Measurements from ENCODE around the gene SF3B1.

The SF3B1 gene

DNA sequence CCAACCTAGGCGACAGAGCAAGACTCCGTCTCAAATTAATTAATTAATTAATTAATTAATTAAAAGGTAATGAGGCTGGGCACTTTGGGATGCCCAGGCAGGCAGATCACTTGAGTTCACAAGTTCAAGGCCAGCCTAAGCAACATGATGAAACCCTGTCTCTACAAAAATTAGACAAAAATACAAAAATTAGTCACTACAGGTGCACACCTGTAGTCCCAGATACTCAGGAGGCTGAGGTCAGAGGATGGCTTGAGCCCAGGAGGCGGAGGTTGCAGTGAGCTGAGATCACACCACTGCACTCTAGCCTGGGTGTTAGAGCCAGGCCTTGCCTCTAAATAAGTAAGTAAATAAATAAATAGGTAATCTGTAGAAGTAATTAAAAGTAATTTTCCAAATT, 6.8 kb downstream of the SF3B1 start:
- Histone ChIP-seq H3K4me3 (ENCODE audit: low read length in 2 of 2) (no peak overlapping the region), H2AK5ac (ENCODE audit: low read depth, low read length) (no peak overlapping the region), H3K79me1 (ENCODE audit: low read depth, low read length) (peaks cover 3% of the 10 kb centered on the region), H3K9ac (ENCODE audit: low read depth, low read length, poor library complexity) (no peak overlapping the region), H3K18ac (ENCODE audit: low read length) (no peak overlapping the region), H3K36me3 (replicated peaks in 1 of 2; ENCODE audit: control insufficient read depth in 2 of 2, insufficient read depth in 2 of 2, low read length in 2 of 2) (peaks cover 13 to 75% of the 10 kb centered on the region in 2 donors), H2BK5ac (ENCODE audit: low read length) (no peak overlapping the region), H3K4me2 (ENCODE audit: insufficient read depth, low read length, poor library complexity, severe bottlenecking) (no peak overlapping the region), H3K4me1 (ENCODE audit: control insufficient read depth in 2 of 2, insufficient read depth in 1 of 2, low read depth in 1 of 2, low read length in 2 of 2) (no peaks in the 10 kb centered on the region), H3K4ac (ENCODE audit: low read length) (no peak overlapping the region), H3K27ac (replicated peaks; ENCODE audit: low read length) (no peak overlapping the region), H3K27me3 (ENCODE audit: control insufficient read depth in 3 of 3, insufficient read depth in 3 of 3, low read depth in 1 of 3, low read length in 3 of 3) (no peaks in the 10 kb centered on the region), H4K91ac (ENCODE audit: low read depth, low read length, poor library complexity) (no peak overlapping the region), H2BK15ac (ENCODE audit: low read length) (no peak overlapping the region), H3K23ac (ENCODE audit: low read depth, low read length, poor library complexity) (no peak overlapping the region), H2BK12ac (ENCODE audit: low read length) (no peak overlapping the region), H2BK120ac (ENCODE audit: low read depth, low read length) (no peak overlapping the region), H4K8ac (ENCODE audit: low read depth, low read length) (no peak overlapping the region), H2AFZ (ENCODE audit: low read length) (no peak overlapping the region), H3K14ac (ENCODE audit: low read length) (no peak overlapping the region), H3K9me3 (replicated peaks in 1 of 2; ENCODE audit: control insufficient read depth in 2 of 2, insufficient read depth in 1 of 2, low read depth in 1 of 2, low read length in 2 of 2) (no peaks in the 10 kb centered on the region)
- WGBS, 2 donors (ENCODE audit: extremely low coverage in 2 of 2, insufficient read length in 2 of 2, insufficient replicate concordance in 1 of 2) = no CpG with 5 or more reads among the region's 3 CpGs
- no peak for DNase-seq (ENCODE audit: low spot score)

DNA sequence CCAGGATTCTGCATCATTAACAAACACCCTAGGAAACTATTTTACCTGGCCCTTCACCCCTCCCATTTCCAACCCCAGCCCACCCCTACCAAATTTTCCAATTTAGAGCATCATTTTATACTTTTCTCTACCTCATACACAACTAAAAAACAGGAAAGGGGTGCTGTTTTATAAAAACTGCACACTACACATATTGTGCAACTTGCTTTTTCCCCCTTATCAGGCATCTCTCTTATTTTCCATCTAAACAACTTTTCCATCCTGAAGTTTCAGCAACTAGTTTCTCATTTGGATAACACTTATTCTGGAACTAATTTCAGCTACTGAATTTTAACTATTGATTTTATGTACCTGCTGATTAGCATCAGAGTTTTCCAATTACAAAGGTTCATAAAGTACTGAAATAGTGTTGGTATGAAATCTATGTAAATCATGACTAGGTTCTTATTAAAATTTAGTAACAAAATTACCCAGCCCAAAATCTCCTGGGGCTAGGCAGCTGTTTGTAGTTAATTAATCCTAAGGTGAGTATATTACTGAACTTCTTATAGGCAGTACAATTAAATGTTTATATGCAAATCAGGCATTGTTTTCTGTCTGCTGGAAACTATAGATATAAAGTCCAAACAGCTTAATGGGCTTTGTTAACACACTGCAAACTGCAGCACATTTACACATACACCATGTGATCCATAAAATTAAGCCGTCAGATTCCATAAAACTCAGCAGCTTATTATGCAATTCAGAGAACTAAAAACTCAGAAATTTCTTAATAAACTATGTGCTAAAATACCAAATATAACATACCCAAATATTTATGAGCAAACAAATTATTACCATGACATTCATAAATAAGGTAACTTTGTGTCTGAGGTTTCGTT, 7.9 kb downstream of the SF3B1 start:
- H3K4ac ChIP-seq (ENCODE audit: low read length) = no peak overlapping the region
- H3K9ac ChIP-seq (ENCODE audit: low read depth, low read length, poor library complexity) = no peak overlapping the region
- H2BK120ac ChIP-seq (ENCODE audit: low read depth, low read length) = no peak overlapping the region
- no peaks in the 10 kb centered on the region for H3K9me3 ChIP-seq (replicated peaks in 1 of 2; ENCODE audit: control insufficient read depth in 2 of 2, insufficient read depth in 1 of 2, low read depth in 1 of 2, low read length in 2 of 2)
- no peak for DNase-seq (ENCODE audit: low spot score)
- H3K18ac ChIP-seq (ENCODE audit: low read length) = no peak overlapping the region
- no peak overlapping the region for H2BK15ac ChIP-seq (ENCODE audit: low read length)
- peaks cover 3% of the 10 kb centered on the region for H3K79me1 ChIP-seq (ENCODE audit: low read depth, low read length)
- no peak overlapping the region for H2AFZ ChIP-seq (ENCODE audit: low read length)
- H3K14ac ChIP-seq (ENCODE audit: low read length) = no peak overlapping the region
- H2AK5ac ChIP-seq (ENCODE audit: low read depth, low read length) = no peak overlapping the region
- no peak overlapping the region for H3K4me2 ChIP-seq (ENCODE audit: insufficient read depth, low read length, poor library complexity, severe bottlenecking)
- H3K27me3 ChIP-seq (ENCODE audit: control insufficient read depth in 3 of 3, insufficient read depth in 3 of 3, low read depth in 1 of 3, low read length in 3 of 3) = no peaks in the 10 kb centered on the region
- no peaks in the 10 kb centered on the region for H3K4me1 ChIP-seq (ENCODE audit: control insufficient read depth in 2 of 2, insufficient read depth in 1 of 2, low read depth in 1 of 2, low read length in 2 of 2)
- H3K27ac ChIP-seq (replicated peaks; ENCODE audit: low read length) = no peak overlapping the region
- no peak overlapping the region for H2BK5ac ChIP-seq (ENCODE audit: low read length)
- no peak overlapping the region for H3K23ac ChIP-seq (ENCODE audit: low read depth, low read length, poor library complexity)
- no CpG with 5 or more reads among the region's 2 CpGs for WGBS, 2 donors (ENCODE audit: extremely low coverage in 2 of 2, insufficient read length in 2 of 2, insufficient replicate concordance in 1 of 2)
- no peak overlapping the region for H3K4me3 ChIP-seq (ENCODE audit: low read length in 2 of 2)
- H4K8ac ChIP-seq (ENCODE audit: low read depth, low read length) = no peak overlapping the region
- no peak overlapping the region for H4K91ac ChIP-seq (ENCODE audit: low read depth, low read length, poor library complexity)
- peaks cover 13 to 78% of the 10 kb centered on the region in 2 donors for H3K36me3 ChIP-seq (replicated peaks in 1 of 2; ENCODE audit: control insufficient read depth in 2 of 2, insufficient read depth in 2 of 2, low read length in 2 of 2)
- no peak overlapping the region for H2BK12ac ChIP-seq (ENCODE audit: low read length)

DNA sequence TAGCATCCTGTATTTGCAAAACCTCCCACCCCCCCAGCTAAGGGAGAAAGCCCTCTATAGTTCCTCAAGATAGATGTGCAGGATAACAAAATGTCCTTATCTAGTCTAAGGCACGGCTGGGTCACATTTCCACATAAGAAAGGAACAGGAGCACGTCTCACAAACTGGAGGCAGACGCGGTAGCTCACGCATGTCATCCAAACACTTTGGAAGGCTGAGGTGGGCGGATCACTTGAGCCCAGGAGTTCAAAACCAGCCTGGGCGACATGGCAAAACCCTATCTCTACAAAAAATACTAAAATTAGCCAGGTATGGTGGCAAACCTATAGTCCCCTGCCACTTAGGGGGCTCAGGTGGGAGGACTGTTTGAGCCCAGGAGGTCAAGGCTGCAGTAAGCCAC, 9.3 kb downstream of the SF3B1 start:
- Histone ChIP-seq H3K14ac (ENCODE audit: low read length) (no peak overlapping the region), H2BK12ac (ENCODE audit: low read length) (no peak overlapping the region), H3K27ac (replicated peaks; ENCODE audit: low read length) (no peak overlapping the region), H3K4ac (ENCODE audit: low read length) (no peak overlapping the region), H2AFZ (ENCODE audit: low read length) (no peak overlapping the region), H2AK5ac (ENCODE audit: low read depth, low read length) (no peak overlapping the region), H2BK5ac (ENCODE audit: low read length) (no peak overlapping the region), H2BK15ac (ENCODE audit: low read length) (no peak overlapping the region), H2BK120ac (ENCODE audit: low read depth, low read length) (no peak overlapping the region), H3K9me3 (replicated peaks in 1 of 2; ENCODE audit: control insufficient read depth in 2 of 2, insufficient read depth in 1 of 2, low read depth in 1 of 2, low read length in 2 of 2) (no peaks in the 10 kb centered on the region), H3K4me1 (ENCODE audit: control insufficient read depth in 2 of 2, insufficient read depth in 1 of 2, low read depth in 1 of 2, low read length in 2 of 2) (no peaks in the 10 kb centered on the region), H3K4me3 (ENCODE audit: low read length in 2 of 2) (no peak overlapping the region), H3K27me3 (ENCODE audit: control insufficient read depth in 3 of 3, insufficient read depth in 3 of 3, low read depth in 1 of 3, low read length in 3 of 3) (no peaks in the 10 kb centered on the region), H3K79me1 (ENCODE audit: low read depth, low read length) (peaks cover 4% of the 10 kb centered on the region), H3K9ac (ENCODE audit: low read depth, low read length, poor library complexity) (no peak overlapping the region), H3K18ac (ENCODE audit: low read length) (no peak overlapping the region), H3K4me2 (ENCODE audit: insufficient read depth, low read length, poor library complexity, severe bottlenecking) (no peak overlapping the region), H4K8ac (ENCODE audit: low read depth, low read length) (no peak overlapping the region), H3K23ac (ENCODE audit: low read depth, low read length, poor library complexity) (no peak overlapping the region), H4K91ac (ENCODE audit: low read depth, low read length, poor library complexity) (no peak overlapping the region), H3K36me3 (replicated peaks in 1 of 2; ENCODE audit: control insufficient read depth in 2 of 2, insufficient read depth in 2 of 2, low read length in 2 of 2) (peaks cover 15 to 80% of the 10 kb centered on the region in 2 donors)
- DNase-seq (ENCODE audit: low spot score) = no peak
- WGBS, 2 donors (ENCODE audit: extremely low coverage in 2 of 2, insufficient read length in 2 of 2, insufficient replicate concordance in 1 of 2) = no CpG with 5 or more reads among the region's 7 CpGs

DNA sequence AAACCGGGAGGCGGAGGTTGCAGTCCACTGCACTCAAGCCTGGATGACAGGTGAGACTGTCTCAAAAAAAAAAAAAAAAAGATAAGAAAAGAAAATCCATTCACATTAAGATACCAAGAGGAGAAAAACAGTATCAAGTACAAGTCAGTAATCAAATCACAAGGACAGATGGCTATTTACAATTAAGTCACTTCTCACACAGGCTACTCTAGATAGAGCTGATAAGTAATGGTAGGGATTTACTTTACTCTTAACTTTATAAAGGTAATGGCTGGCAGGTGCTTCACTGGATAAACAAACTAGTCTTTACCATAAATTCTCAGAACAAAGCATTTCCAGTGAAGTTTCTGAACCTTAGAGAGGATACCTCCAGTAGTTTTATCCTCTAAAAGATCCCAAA, 11.5 kb downstream of the SF3B1 start:
- no peaks in the 10 kb centered on the region for H3K9me3 ChIP-seq (replicated peaks in 1 of 2; ENCODE audit: control insufficient read depth in 2 of 2, insufficient read depth in 1 of 2, low read depth in 1 of 2, low read length in 2 of 2)
- H3K4me3 ChIP-seq (ENCODE audit: low read length in 2 of 2) = no peak overlapping the region
- no peak overlapping the region for H2BK15ac ChIP-seq (ENCODE audit: low read length)
- no peak overlapping the region for H2BK12ac ChIP-seq (ENCODE audit: low read length)
- peaks cover 10 to 80% of the 10 kb centered on the region in 2 donors for H3K36me3 ChIP-seq (replicated peaks in 1 of 2; ENCODE audit: control insufficient read depth in 2 of 2, insufficient read depth in 2 of 2, low read length in 2 of 2)
- H3K9ac ChIP-seq (ENCODE audit: low read depth, low read length, poor library complexity) = no peak overlapping the region
- no peak overlapping the region for H4K8ac ChIP-seq (ENCODE audit: low read depth, low read length)
- no peak for DNase-seq (ENCODE audit: low spot score)
- H3K79me1 ChIP-seq (ENCODE audit: low read depth, low read length) = peaks cover 4% of the 10 kb centered on the region
- no peak overlapping the region for H2AFZ ChIP-seq (ENCODE audit: low read length)
- H3K14ac ChIP-seq (ENCODE audit: low read length) = no peak overlapping the region
- H2AK5ac ChIP-seq (ENCODE audit: low read depth, low read length) = no peak overlapping the region
- no peak overlapping the region for H3K4ac ChIP-seq (ENCODE audit: low read length)
- H3K27ac ChIP-seq (replicated peaks; ENCODE audit: low read length) = no peak overlapping the region
- H3K27me3 ChIP-seq (ENCODE audit: control insufficient read depth in 3 of 3, insufficient read depth in 3 of 3, low read depth in 1 of 3, low read length in 3 of 3) = no peaks in the 10 kb centered on the region
- no peak overlapping the region for H3K4me2 ChIP-seq (ENCODE audit: insufficient read depth, low read length, poor library complexity, severe bottlenecking)
- no peak overlapping the region for H3K23ac ChIP-seq (ENCODE audit: low read depth, low read length, poor library complexity)
- WGBS, 2 donors (ENCODE audit: extremely low coverage in 2 of 2, insufficient read length in 2 of 2, insufficient replicate concordance in 1 of 2) = no CpG with 5 or more reads among the region's 2 CpGs
- no peak overlapping the region for H2BK5ac ChIP-seq (ENCODE audit: low read length)
- no peak overlapping the region for H3K18ac ChIP-seq (ENCODE audit: low read length)
- H3K4me1 ChIP-seq (ENCODE audit: control insufficient read depth in 2 of 2, insufficient read depth in 1 of 2, low read depth in 1 of 2, low read length in 2 of 2) = no peaks in the 10 kb centered on the region
- no peak overlapping the region for H4K91ac ChIP-seq (ENCODE audit: low read depth, low read length, poor library complexity)
- no peak overlapping the region for H2BK120ac ChIP-seq (ENCODE audit: low read depth, low read length)

Measured in neuronal stem cell (in vitro differentiated cells).